ENCODE results near the gene MAB21L1. TPM values are rescaled to one million over a fixed set of nuclear protein-coding genes. Genes with fewer than 3 reads are reported as not detected.

Gene MAB21L1
- 6.9 TPM for total RNA-seq

GRCh38 chr13:35475960-35476943 lies at the start of gene MAB21L1:
Gene MAB21L1, minus strand, starts transcription at chr13:35476689. Its CDS starts 551 bp downstream, at chr13:35476138.

